Endothelial cell of umbilical vein (primary cell): ENCODE results near the gene HIP1.

ENCODE experiments used
- EZH2 ChIP-seq: IDR thresholded peaks from 2 replicates; pipeline ENCODE4 v1.6.1; 2012; ENCODE audit warnings: borderline replicate concordance, low read depth, mild to moderate bottlenecking, moderate library complexity, low read length, inconsistent platforms; ENCODE audit not compliant: severe bottlenecking
- POLR2A ChIP-seq: IDR thresholded peaks from 2 replicates; pipeline ENCODE4 v1.6.1; 2012; ENCODE audit warnings: low read depth, mild to moderate bottlenecking, control low read depth, low read length
- POLR2AphosphoS5 ChIP-seq: IDR thresholded peaks from 2 replicates; pipeline ENCODE4 v1.6.1; 2012; ENCODE audit warnings: low read depth, mild to moderate bottlenecking, control low read depth, low read length, moderate library complexity; ENCODE audit not compliant: insufficient read depth
- TF ChIP-seq, protein P1 (sequence below), 2 donors: IDR thresholded peaks; 1 replicate in 1 of 2; 2 replicates in 1 of 2; pipeline ENCODE4 v1.5.1; 2011; ENCODE audit warnings: low read length in 2 of 2, mild to moderate bottlenecking in 2 of 2, moderate library complexity in 2 of 2, control low read depth in 1 of 2, inconsistent platforms in 1 of 2, low read depth in 1 of 2; ENCODE audit not compliant: insufficient read depth in 1 of 2; ENCODE audit errors: extremely low read depth in 1 of 2
- TF ChIP-seq, protein P2 (sequence below): IDR thresholded peaks from 2 replicates; pipeline ENCODE4 v1.6.1; 2011; ENCODE audit not compliant: insufficient read depth, insufficient read length

DNA sequence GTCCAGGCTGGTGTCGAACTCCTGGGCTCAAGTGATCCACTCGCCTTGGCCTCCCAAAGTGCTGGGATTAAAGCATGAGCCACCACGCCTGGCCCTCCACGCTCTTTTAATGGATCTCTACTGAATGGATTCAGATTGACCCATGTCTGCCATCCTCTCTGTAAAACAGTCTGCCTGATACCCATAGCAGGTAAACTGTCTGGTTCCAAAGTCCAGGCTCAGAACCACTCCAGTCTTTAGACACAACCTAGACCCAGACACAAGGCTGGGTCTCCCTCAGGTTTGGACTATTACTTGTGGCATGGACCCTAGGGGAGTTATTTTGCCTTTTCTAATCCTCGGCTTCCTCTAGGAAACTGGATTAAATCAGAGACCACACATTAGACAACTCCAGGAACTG is 19.1 kb downstream of the HIP1 start:
- TF ChIP-seq EZH2 = no peak
- TF ChIP-seq, protein P1, sequence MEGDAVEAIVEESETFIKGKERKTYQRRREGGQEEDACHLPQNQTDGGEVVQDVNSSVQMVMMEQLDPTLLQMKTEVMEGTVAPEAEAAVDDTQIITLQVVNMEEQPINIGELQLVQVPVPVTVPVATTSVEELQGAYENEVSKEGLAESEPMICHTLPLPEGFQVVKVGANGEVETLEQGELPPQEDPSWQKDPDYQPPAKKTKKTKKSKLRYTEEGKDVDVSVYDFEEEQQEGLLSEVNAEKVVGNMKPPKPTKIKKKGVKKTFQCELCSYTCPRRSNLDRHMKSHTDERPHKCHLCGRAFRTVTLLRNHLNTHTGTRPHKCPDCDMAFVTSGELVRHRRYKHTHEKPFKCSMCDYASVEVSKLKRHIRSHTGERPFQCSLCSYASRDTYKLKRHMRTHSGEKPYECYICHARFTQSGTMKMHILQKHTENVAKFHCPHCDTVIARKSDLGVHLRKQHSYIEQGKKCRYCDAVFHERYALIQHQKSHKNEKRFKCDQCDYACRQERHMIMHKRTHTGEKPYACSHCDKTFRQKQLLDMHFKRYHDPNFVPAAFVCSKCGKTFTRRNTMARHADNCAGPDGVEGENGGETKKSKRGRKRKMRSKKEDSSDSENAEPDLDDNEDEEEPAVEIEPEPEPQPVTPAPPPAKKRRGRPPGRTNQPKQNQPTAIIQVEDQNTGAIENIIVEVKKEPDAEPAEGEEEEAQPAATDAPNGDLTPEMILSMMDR (IDR thresholded peaks at IDR 0.05; ENCODE audit: extremely low read depth in 1 of 2, insufficient read depth in 1 of 2, low read depth in 1 of 2, low read length in 2 of 2) = no peak
- TF ChIP-seq POLR2A = no peak
- no peak for TF ChIP-seq POLR2AphosphoS5
- TF ChIP-seq, protein P2, sequence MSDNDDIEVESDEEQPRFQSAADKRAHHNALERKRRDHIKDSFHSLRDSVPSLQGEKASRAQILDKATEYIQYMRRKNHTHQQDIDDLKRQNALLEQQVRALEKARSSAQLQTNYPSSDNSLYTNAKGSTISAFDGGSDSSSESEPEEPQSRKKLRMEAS = no peak
